HG03045 (cell line): ENCODE results near the gene FBXO36.
"Not testable (repeated sequence)": the region's sequence is repeated elsewhere in the genome, so short reads cannot be mapped to it uniquely, and the experiment has no call there.

Source experiments
- ATAC-seq: cut with Tn5 transposase; IDR thresholded peaks from one replicate; pipeline ENCODE4 v1.9.1; 2021; ENCODE audit warnings: mild to moderate bottlenecking, moderate library complexity; ENCODE audit not compliant: unreplicated experiment

The FBXO36 gene

GRCh38 chr2:229910147-229910831, 12.0 kb upstream of the FBXO36 start:
- ATAC-seq: no peak

DNA sequence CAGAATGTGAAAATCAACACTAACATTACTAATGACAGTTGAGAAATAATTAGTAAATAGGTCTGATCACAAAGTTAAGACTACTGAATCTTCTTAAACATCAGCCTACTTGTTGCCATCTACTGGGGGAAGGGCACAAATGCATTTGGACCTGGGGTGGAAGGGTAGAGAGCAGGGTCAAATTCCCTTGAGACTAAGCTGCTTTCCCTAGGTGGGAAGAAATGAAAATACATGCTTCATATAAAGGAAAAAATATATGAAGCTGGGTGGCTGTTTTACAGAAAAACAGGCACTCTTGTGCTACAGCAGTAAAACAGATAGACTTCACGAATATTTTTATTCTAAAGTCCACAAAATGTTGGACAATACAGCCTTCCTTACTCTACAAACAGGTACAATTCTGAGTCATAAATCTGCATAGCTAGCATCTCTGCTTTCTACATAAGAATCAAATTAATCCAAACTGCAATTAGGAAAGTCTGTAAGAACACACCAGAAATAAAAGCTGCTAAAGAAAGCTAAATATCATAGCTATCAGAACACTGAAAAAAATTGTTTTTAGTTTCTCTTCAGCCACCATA, 11.4 kb upstream of the FBXO36 start:
- ATAC-seq: no peak

GRCh38 chr2:229914171-229914570, 8.1 kb upstream of the FBXO36 start:
- no peak for ATAC-seq

DNA sequence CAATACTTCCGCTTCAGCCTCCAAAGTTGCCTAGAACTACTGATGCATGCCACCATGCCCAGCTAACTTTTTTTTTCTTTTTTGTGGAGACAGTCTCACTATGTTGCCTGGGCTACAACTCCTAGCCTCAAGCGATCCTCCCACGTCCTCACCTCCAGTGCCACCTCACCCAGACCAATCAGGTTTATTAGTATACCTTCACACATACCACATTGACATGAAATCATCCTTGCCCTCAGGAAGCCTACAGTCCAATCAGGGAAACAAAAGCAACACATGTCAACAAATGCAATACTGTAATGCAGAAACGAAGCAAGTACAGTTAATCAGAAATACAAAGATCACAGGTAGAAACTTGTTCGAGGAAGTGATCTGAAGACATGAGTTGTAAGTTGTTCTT, 4.5 kb upstream of the FBXO36 start:
- ATAC-seq: no peak

DNA sequence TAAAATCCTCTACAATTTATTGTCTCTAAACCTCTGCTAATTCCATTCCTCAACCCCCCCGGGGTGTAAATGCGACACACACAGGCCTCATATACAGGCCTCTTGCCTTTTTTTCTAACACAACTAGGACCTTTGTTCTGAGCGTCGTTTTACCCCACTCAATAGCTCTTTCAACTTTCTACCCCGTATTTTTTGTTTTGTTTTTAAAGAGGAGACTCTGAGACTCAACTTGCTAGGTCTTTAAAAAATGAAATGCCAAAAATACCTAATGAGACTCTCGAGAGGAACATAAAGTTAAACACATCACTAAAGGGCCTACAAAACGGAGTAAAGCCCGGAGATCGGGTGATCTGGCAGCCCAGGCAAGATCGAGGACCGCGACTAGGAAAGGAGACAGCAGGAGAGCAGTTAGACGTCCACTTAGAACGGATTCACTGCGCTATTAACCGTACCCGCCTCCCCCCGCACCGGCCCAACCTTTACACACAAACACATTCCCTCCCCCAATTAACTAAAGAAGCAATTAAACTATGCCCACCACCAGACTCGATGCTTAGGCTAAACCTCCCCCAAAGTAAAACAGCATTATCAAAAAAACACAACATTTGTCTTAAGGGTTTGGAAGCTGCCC, 2.2 kb upstream of the FBXO36 start:
- ATAC-seq: no peak

GRCh38 chr2:229921101-229921891, 1.0 kb upstream of the FBXO36 start:
- ATAC-seq: peak; percentile 27

DNA sequence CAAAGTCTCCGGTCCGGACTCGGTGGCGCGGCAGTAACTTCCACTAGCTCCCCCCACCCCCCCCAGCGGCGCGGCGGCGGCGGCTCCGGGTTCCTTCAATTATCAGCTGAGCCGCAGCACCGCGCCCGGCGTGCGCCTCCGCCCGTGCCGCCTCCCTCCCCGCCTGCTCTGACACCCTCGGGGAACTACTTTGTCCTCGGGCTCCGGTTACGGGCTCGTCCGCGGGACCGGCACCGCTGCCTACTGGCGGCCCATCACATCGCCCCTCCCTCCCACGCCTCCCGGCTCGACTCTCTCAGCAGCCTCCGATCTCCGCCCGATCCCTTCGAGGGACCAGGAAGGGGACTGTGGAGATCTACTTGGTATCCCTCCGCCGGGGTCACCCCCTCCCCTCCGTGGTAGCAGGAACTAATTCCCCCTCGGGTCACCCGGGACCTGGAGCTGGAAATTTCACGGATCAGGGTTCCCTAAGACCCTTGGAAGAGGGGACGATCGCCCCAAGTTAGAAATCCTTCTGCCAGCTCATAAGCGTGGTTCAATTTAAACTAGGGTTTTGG, 333 bp upstream of the FBXO36 start, which contains the start of gene TRIP12:
TRIP12 (minus strand) TSS at position 118 of the 557 bp plus-strand sequence. CDS start 41,930 bp downstream, outside the sequence.
- ATAC-seq: peak; percentile 71

DNA sequence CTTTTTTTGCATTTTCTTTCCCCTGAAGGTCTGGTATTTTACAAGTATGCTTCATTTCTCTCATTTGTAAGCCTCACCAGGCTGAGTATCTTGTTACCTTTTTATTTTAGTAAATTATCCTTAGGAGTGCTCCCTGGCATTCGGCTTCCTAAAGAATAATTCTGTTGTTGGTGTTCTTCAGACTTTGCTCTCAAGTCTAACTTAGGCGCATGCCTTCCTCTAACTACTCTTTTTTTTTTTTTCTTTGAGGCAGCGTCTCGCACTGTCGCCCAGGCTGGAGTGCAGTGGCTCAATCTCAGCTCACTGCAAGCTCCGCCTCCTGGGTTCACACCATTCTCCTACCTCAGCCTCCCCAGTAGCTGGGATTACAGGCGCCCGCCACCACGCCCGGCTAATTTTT, 2.2 kb downstream of the FBXO36 start:
- not testable (repeated sequence) for ATAC-seq

DNA sequence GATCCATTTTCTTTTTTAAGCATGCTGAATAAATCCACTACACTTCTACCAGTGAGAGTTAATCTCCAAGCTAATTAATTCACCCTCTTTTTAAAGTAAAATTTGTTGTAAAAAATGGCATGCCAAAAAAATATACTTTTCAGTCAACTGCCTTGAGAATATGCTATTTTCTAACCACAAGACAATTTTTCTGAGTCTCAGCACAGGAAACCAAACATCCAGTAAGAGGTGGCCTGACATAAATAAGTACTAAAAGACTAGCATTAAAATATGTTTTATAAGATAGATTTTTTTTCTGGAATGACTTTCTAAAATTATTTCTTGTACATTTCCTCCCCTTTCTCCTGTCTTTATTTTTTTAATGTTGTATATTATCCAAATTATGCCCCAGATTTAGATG, 2.9 kb downstream of the FBXO36 start:
- no peak for ATAC-seq

GRCh38 chr2:229927817-229928321, 5.6 kb downstream of the FBXO36 start:
- no peak for ATAC-seq

GRCh38 chr2:229930656-229931055, 8.4 kb downstream of the FBXO36 start:
- no peak for ATAC-seq

DNA sequence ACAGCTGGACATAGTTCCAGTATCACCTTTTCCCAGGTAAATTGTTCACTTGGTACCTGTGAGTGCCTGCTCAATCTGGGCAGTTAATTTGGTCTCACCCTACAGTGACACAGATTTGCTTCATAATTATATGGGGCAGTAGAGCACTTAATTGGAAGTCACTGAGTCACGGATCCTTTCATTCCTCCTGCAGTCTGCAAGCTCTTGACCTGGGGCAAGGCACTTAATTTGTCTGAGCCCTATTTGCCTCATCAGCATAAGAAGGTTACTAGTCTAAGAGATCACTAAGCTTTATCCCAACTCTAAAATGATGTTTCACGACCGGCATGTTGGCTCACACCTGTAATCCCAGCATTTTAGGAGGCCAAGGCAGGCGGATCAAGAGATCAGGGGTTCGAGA, 8.9 kb downstream of the FBXO36 start:
- ATAC-seq: no peak

- no peak for ATAC-seq
These were observed 15.2 kb downstream of the FBXO36 start for GRCh38 chr2:229937537-229937936.

GRCh38 chr2:229942671-229943070, 20.4 kb downstream of the FBXO36 start:
- no peak for ATAC-seq

DNA sequence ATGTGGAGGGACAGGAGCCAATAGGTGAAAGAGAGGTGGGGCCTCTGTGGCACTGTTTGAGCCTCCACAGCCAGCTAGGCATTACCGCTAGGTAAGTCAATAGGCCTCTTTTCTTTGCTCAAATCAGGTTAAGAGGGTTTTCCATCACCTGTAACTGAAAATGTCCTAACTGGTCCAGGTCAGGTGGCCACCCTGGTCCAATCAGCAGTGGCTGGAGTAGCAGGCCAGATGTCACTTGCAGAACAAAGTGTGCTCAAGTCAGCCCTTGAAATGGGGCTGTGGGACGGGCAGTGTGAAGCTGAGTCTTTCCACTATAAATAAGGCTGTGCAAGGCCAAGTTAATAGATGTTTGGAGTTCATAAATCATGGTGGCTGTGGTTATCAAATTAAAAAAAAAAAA, 20.9 kb downstream of the FBXO36 start:
- ATAC-seq: no peak

DNA sequence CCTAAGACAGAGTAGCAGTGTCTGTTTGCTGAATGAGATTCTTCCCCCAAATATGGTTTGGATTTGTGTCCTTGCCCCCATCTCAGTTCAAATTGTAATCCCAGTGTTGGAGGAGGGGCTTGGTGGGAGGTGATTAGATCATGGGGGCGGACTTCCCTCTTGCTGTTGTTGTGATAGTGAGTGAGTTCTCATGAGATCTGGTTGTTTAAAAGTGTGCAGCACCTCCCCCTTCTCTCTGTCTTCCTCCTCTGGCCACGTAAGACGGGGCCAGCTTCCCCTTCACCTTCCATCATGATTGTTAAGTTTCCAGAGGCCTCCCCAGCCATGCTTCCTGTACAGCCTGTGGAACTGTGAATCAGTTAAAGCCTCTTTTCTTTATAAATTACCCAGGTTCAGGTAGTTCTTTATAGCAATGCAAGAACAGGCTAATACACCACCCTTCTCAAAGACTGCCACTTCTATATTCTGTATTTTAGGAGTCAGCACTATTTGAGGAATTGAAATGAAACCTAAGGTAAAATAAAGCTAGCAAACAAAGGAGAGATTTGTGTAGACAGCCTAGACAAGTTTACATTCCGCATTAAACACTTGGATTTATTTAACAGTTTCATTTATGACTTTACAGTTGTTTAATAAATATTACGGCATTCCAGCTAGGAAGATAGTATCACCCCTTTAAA, 21.6 kb downstream of the FBXO36 start:
- ATAC-seq: no peak

GRCh38 chr2:229945975-229946374, 23.7 kb downstream of the FBXO36 start:
- ATAC-seq: no peak

DNA sequence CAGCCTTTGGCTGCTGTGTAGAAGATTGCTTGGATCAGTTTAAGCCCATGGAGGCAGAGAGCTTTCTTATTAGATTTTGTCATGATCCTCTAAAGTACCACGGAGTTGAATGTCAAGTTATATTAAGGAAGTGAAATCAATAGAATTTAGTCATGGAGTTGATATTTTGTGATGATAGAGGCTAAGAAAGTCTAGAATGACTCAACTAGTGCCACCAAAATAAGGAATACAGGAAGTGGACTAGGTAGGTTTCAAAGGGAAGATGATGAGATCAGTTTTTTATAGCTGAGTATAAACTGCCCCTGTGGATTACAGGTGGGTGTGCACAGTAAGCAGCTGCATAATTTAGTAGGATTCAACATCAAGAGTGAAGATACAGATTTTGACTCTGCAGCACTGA, 25.2 kb downstream of the FBXO36 start:
- ATAC-seq: no peak

- no peak for ATAC-seq
These were observed 30.0 kb downstream of the FBXO36 start for GRCh38 chr2:229952256-229952835.

- no peak for ATAC-seq
These were observed 33.4 kb downstream of the FBXO36 start for GRCh38 chr2:229955663-229956062.
